Nephron (organoid): ENCODE measurements around the gene MICAL3.
A peak's percentile ranks its signal among the peaks of the same experiment; 100 is the strongest.

Experiments
- H3K27ac Mint-ChIP-seq, 3 experiments: 2 replicates each; pipeline ENCODE4 v1.8.0; 2020; ENCODE audit warnings: mixed read lengths in 3 of 3, mild to moderate bottlenecking in 2 of 3, moderate library complexity in 1 of 3
- H3K27me3 Mint-ChIP-seq: 2 replicates; pipeline ENCODE4 v1.8.0; 2021; ENCODE audit warnings: low read depth, mild to moderate bottlenecking, moderate library complexity, mixed read lengths
- H3K36me3 Mint-ChIP-seq: 2 replicates; pipeline ENCODE4 v1.8.0; 2020; ENCODE audit warnings: low read depth, mixed read lengths
- H3K4me1 Mint-ChIP-seq: 2 replicates; pipeline ENCODE4 v1.8.0; 2020; ENCODE audit warnings: mixed read lengths
- H3K4me3 Mint-ChIP-seq, 3 experiments: 2 replicates each; pipeline ENCODE4 v1.8.0; 2020; ENCODE audit warnings: mild to moderate bottlenecking in 3 of 3, mixed read lengths in 3 of 3, moderate library complexity in 2 of 3
- H3K9me3 Mint-ChIP-seq: 2 replicates; pipeline ENCODE4 v1.8.0; 2020; ENCODE audit warnings: mixed read lengths
- CTCF ChIP-seq, 3 experiments: fragments of 200-600 bp; sonication (generic); IDR thresholded peaks; one replicate each; pipeline ENCODE4 v1.5.0; 2021; ENCODE audit warnings: antibody characterized with exemption in 3 of 3; ENCODE audit not compliant: unreplicated experiment in 3 of 3

The MICAL3 gene

GRCh38 chr22:17814830-17815229 lies 209.5 kb downstream of the MICAL3 start:
- no peaks in the 10 kb centered on the region for H3K4me1 Mint-ChIP-seq
- H3K27ac Mint-ChIP-seq = no peak overlapping the region
- H3K9me3 Mint-ChIP-seq = no peaks in the 10 kb centered on the region
- H3K4me3 Mint-ChIP-seq = no peak overlapping the region
- peaks cover 25% of the 10 kb centered on the region for H3K36me3 Mint-ChIP-seq
- H3K27me3 Mint-ChIP-seq = no peaks in the 10 kb centered on the region
- TF ChIP-seq CTCF (IDR thresholded peaks at IDR 0.05; ENCODE audit: unreplicated experiment in 3 of 3) = no peak

- no peaks in the 10 kb centered on the region for H3K27me3 Mint-ChIP-seq
- H3K4me3 Mint-ChIP-seq = no peak overlapping the region
- H3K9me3 Mint-ChIP-seq = no peaks in the 10 kb centered on the region
- no peak for TF ChIP-seq CTCF (IDR thresholded peaks at IDR 0.05; ENCODE audit: unreplicated experiment in 3 of 3)
- H3K4me1 Mint-ChIP-seq = peaks cover under 1% of the 10 kb centered on the region
- H3K36me3 Mint-ChIP-seq = peaks cover 26% of the 10 kb centered on the region
- H3K27ac Mint-ChIP-seq = no peak overlapping the region
These were observed 210.3 kb downstream of the MICAL3 start for GRCh38 chr22:17814084-17814483.

- H3K36me3 Mint-ChIP-seq = peaks cover 40% of the 10 kb centered on the region
- no peaks in the 10 kb centered on the region for H3K27me3 Mint-ChIP-seq
- TF ChIP-seq CTCF (IDR thresholded peaks at IDR 0.05; ENCODE audit: unreplicated experiment in 3 of 3) = no peak
- no peaks in the 10 kb centered on the region for H3K9me3 Mint-ChIP-seq
- H3K4me1 Mint-ChIP-seq = peaks cover 22% of the 10 kb centered on the region
- no peak overlapping the region for H3K4me3 Mint-ChIP-seq
- H3K27ac Mint-ChIP-seq = no peak overlapping the region
These were observed 213.2 kb downstream of the MICAL3 start for GRCh38 chr22:17811119-17811518.

- H3K4me3 Mint-ChIP-seq = no peak overlapping the region
- TF ChIP-seq CTCF (IDR thresholded peaks at IDR 0.05; ENCODE audit: unreplicated experiment in 3 of 3) = no peak
- peaks cover 24% of the 10 kb centered on the region for H3K4me1 Mint-ChIP-seq
- no peaks in the 10 kb centered on the region for H3K9me3 Mint-ChIP-seq
- H3K27ac Mint-ChIP-seq = no peak overlapping the region
- H3K36me3 Mint-ChIP-seq = peaks cover 41% of the 10 kb centered on the region
- no peaks in the 10 kb centered on the region for H3K27me3 Mint-ChIP-seq
These were observed 213.7 kb downstream of the MICAL3 start for GRCh38 chr22:17810570-17811116.

- H3K4me3 Mint-ChIP-seq = no peak overlapping the region
- peaks cover 38% of the 10 kb centered on the region for H3K36me3 Mint-ChIP-seq
- no peak for TF ChIP-seq CTCF (IDR thresholded peaks at IDR 0.05; ENCODE audit: unreplicated experiment in 3 of 3)
- H3K4me1 Mint-ChIP-seq = peaks cover 24% of the 10 kb centered on the region
- H3K9me3 Mint-ChIP-seq = no peaks in the 10 kb centered on the region
- no peaks in the 10 kb centered on the region for H3K27me3 Mint-ChIP-seq
- peak overlapping the region in 2 of 3 experiments; percentile 62 to 63 for H3K27ac Mint-ChIP-seq
These were observed 215.5 kb downstream of the MICAL3 start for GRCh38 chr22:17808693-17809403.
